Neuronal stem cell (in vitro differentiated cells): ENCODE measurements around the gene XKR7.
A peak's percentile ranks its signal among the peaks of the same experiment; 100 is the strongest.

Source experiments
- DNase-seq: peaks from one replicate; pipeline ENCODE4 v3.0.0-alpha.2; 2013; ENCODE audit warnings: low spot score
- H2AFZ ChIP-seq: one replicate; pipeline ENCODE4 v1.6.1; 2013; ENCODE audit warnings: mild to moderate bottlenecking, low read length, inconsistent platforms
- H2AK5ac ChIP-seq: 2 replicates; pipeline ENCODE4 v1.6.1; 2013; ENCODE audit warnings: low read depth, mild to moderate bottlenecking, inconsistent platforms, low read length, moderate library complexity, mixed read lengths
- H2BK120ac ChIP-seq: 2 replicates; pipeline ENCODE4 v1.6.1; 2013; ENCODE audit warnings: low read depth, mild to moderate bottlenecking, inconsistent platforms, low read length, moderate library complexity, mixed read lengths
- H2BK12ac ChIP-seq: one replicate; pipeline ENCODE4 v1.6.1; 2013; ENCODE audit warnings: low read length, inconsistent platforms
- H2BK15ac ChIP-seq: 2 replicates; pipeline ENCODE4 v1.6.1; 2013; ENCODE audit warnings: mild to moderate bottlenecking, low read length, inconsistent platforms, mixed read lengths
- H2BK5ac ChIP-seq: one replicate; pipeline ENCODE4 v1.6.1; 2013; ENCODE audit warnings: inconsistent platforms, mild to moderate bottlenecking, low read length, moderate library complexity
- H3K14ac ChIP-seq: one replicate; pipeline ENCODE4 v1.6.1; 2013; ENCODE audit warnings: low read length, inconsistent platforms
- H3K18ac ChIP-seq: 2 replicates; pipeline ENCODE4 v1.6.1; 2013; ENCODE audit warnings: low read length, inconsistent platforms
- H3K23ac ChIP-seq: 2 replicates; pipeline ENCODE4 v1.6.1; 2013; ENCODE audit warnings: low read depth, mild to moderate bottlenecking, mixed read lengths, low read length, inconsistent platforms; ENCODE audit not compliant: poor library complexity
- H3K27ac ChIP-seq: replicated peaks from 3 replicates; pipeline ENCODE4 v1.5.1; 2013; ENCODE audit warnings: low read length, inconsistent platforms
- H3K27me3 ChIP-seq, 3 experiments: 2 replicates each; pipeline ENCODE4 v1.6.1; 2013; ENCODE audit warnings: low read length in 3 of 3, mild to moderate bottlenecking in 2 of 3, inconsistent platforms in 1 of 3, low read depth in 1 of 3, mixed read lengths in 1 of 3, moderate library complexity in 1 of 3; ENCODE audit not compliant: control insufficient read depth in 3 of 3, insufficient read depth in 3 of 3
- H3K36me3 ChIP-seq, 2 donors: replicated peaks in 1 of 2; 2 replicates each; pipeline ENCODE4 v1.6.1; 2013; ENCODE audit warnings: low read length in 2 of 2; ENCODE audit not compliant: control insufficient read depth in 2 of 2, insufficient read depth in 2 of 2
- H3K4ac ChIP-seq: 2 replicates; pipeline ENCODE4 v1.6.1; 2013; ENCODE audit warnings: inconsistent platforms, mild to moderate bottlenecking, low read length, moderate library complexity
- H3K4me1 ChIP-seq, 2 donors: 1 replicate in 1 of 2; 2 replicates in 1 of 2; pipeline ENCODE4 v1.6.1; 2013; ENCODE audit warnings: low read length in 2 of 2, low read depth in 1 of 2; ENCODE audit not compliant: control insufficient read depth in 2 of 2, insufficient read depth in 1 of 2
- H3K4me2 ChIP-seq: one replicate; pipeline ENCODE4 v1.6.1; 2013; ENCODE audit warnings: mild to moderate bottlenecking, low read length, inconsistent platforms; ENCODE audit not compliant: insufficient read depth, poor library complexity, severe bottlenecking
- H3K4me3 ChIP-seq, 2 donors: 2 replicates each; pipeline ENCODE4 v1.5.1; 2013; ENCODE audit warnings: low read length in 2 of 2, mild to moderate bottlenecking in 2 of 2, inconsistent platforms in 1 of 2, moderate library complexity in 1 of 2
- H3K79me1 ChIP-seq: one replicate; pipeline ENCODE4 v1.6.1; 2013; ENCODE audit warnings: low read depth, mild to moderate bottlenecking, inconsistent platforms, low read length, moderate library complexity
- H3K9ac ChIP-seq: one replicate; pipeline ENCODE4 v1.6.1; 2013; ENCODE audit warnings: mild to moderate bottlenecking, low read depth, low read length, inconsistent platforms; ENCODE audit not compliant: poor library complexity
- H3K9me3 ChIP-seq, 2 donors: replicated peaks in 1 of 2; 2 replicates each; pipeline versions ENCODE3 to v1.6.1; 2013; ENCODE audit warnings: low read length in 2 of 2, mild to moderate bottlenecking in 2 of 2, inconsistent platforms in 1 of 2, low read depth in 1 of 2, mixed read lengths in 1 of 2, moderate library complexity in 1 of 2; ENCODE audit not compliant: control insufficient read depth in 2 of 2, insufficient read depth in 1 of 2
- H4K8ac ChIP-seq: one replicate; pipeline ENCODE4 v1.6.1; 2013; ENCODE audit warnings: low read depth, mild to moderate bottlenecking, inconsistent platforms, low read length, moderate library complexity
- H4K91ac ChIP-seq: one replicate; pipeline ENCODE4 v1.6.1; 2013; ENCODE audit warnings: low read length, low read depth, mild to moderate bottlenecking, inconsistent platforms; ENCODE audit not compliant: poor library complexity
- WGBS, 2 donors: extraction: QIAGEN DNeasy Blood & Tissue Kit; methylation state at CpG; one replicate each; pipeline ENCODE4 v1.1.7; 2013; ENCODE audit warnings: missing lambda C conversion rate in 2 of 2, mixed read lengths in 1 of 2; ENCODE audit not compliant: insufficient read length in 2 of 2, insufficient replicate concordance in 1 of 2; ENCODE audit errors: extremely low coverage in 2 of 2; 5-methylcytosine and 5-hydroxymethylcytosine counted together

The XKR7 gene

GRCh38 chr20:32019156-32019510 lies 51.2 kb downstream of the XKR7 start:
- peak; percentile 24 for DNase-seq
- H2AK5ac ChIP-seq: peak overlapping the region; percentile 21
- no peak overlapping the region for H3K14ac ChIP-seq
- peak overlapping the region; percentile 96 for H3K4me2 ChIP-seq
- no peak overlapping the region for H2BK15ac ChIP-seq
- H3K4me3 ChIP-seq: peak overlapping the region; percentile 52 to 87
- no peak overlapping the region for H4K91ac ChIP-seq
- H3K27me3 ChIP-seq: peaks cover 0 to 72% (median 16%) of the 10 kb centered on the region in 3 experiments
- peak overlapping the region; percentile 76 for H3K23ac ChIP-seq
- H3K4ac ChIP-seq: no peak overlapping the region
- peak overlapping the region; percentile 54 for H3K18ac ChIP-seq
- H2BK12ac ChIP-seq: no peak overlapping the region
- no peaks in the 10 kb centered on the region for H3K9me3 ChIP-seq
- H3K36me3 ChIP-seq: no peaks in the 10 kb centered on the region
- H2AFZ ChIP-seq: peak overlapping the region; percentile 95
- H3K79me1 ChIP-seq: no peaks in the 10 kb centered on the region
- peak overlapping the region; percentile 79 for H3K9ac ChIP-seq
- H3K27ac ChIP-seq: no peak overlapping the region
- no CpG with 5 or more reads among the region's 42 CpGs for WGBS, 2 donors
- H4K8ac ChIP-seq: no peak overlapping the region
- H2BK5ac ChIP-seq: peak overlapping the region; percentile 68
- H3K4me1 ChIP-seq: peaks cover 2 to 7% of the 10 kb centered on the region in 2 donors
- no peak overlapping the region for H2BK120ac ChIP-seq

DNA sequence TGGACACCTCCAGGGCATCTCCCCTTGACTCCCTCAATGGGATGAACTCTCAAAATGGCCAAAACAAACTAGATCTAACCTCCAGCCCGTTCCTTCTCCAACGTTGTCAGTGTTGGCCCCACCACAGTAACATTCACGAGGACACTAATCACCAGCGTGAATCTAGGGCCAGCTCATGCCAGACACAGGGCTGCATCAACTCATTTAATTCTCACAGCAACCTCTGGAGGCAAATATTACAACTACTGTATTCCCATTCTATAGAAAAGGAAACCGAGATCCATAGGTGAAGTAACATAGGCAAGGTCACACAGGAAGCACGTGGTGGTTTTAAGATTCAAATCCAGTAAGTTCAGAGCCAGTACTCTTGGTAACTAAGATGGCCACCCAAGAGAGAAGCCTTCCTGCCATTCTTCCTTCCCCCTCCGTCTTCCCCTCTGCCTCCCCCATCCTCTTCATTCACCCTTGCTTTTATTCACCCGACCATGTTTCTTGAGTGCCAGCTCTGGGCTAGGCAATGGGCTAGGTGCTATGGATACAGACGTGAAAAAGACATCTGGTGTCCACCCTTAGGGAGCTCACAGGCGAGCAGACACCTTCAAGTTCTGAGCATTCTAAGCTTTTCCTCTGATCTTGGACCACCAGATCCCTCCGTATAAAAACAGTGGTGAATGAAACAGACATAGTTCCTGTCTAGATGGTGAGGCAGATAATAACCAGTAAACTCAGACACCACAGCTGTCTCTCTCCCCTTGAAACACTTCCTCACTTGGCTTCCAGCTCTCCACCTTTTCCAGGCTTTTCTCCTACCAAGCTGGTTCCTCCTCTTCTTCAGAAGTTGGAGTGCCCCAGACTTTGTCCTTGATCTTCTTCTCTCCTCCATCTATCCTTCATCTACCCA lies 51.9 kb downstream of the XKR7 start:
- Histone ChIP-seq H2AFZ (no peak overlapping the region), H4K8ac (no peak overlapping the region), H2BK120ac (no peak overlapping the region), H2BK15ac (no peak overlapping the region), H2BK5ac (no peak overlapping the region), H3K14ac (no peak overlapping the region), H3K79me1 (no peaks in the 10 kb centered on the region), H3K27me3 (peaks cover 0 to 66% (median 16%) of the 10 kb centered on the region in 3 experiments), H3K9me3 (no peaks in the 10 kb centered on the region), H3K27ac (no peak overlapping the region), H3K4me1 (peaks cover 2 to 7% of the 10 kb centered on the region in 2 donors), H3K9ac (no peak overlapping the region), H3K36me3 (no peaks in the 10 kb centered on the region), H3K23ac (no peak overlapping the region), H3K4ac (peak overlapping the region; percentile 60), H2BK12ac (no peak overlapping the region), H2AK5ac (peak overlapping the region; percentile 21), H3K4me2 (peak overlapping the region; percentile 46), H3K4me3 (peak overlapping the region; percentile 27 to 52), H3K18ac (peak overlapping the region; percentile 62), H4K91ac (no peak overlapping the region)
- WGBS, 2 donors: no CpG with 5 or more reads among the region's 11 CpGs
- no peak for DNase-seq

DNA sequence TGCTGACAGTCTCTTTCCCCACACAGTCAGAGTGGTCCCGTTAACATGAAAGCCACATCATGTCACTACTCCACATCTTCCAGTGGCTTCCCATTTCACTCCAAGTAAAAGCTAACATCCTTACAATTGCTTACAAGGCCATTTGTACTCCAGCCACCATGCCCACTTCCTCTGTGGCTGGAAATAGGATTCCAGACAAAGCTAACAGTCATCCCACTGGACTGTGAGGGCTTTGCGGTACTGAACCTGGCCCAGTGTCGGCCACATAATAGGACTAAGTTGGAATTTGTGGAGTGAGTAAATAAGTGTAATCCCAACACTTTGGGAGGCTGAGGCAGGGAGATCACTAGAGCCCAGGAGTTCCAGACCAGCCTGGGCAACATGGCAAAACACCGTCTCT lies 53.1 kb downstream of the XKR7 start:
- Histone ChIP-seq H3K36me3 (no peaks in the 10 kb centered on the region), H3K79me1 (no peaks in the 10 kb centered on the region), H3K14ac (no peak overlapping the region), H3K4ac (no peak overlapping the region), H4K91ac (no peak overlapping the region), H3K9me3 (no peaks in the 10 kb centered on the region), H4K8ac (no peak overlapping the region), H3K27ac (no peak overlapping the region), H3K4me1 (peaks cover 2 to 7% of the 10 kb centered on the region in 2 donors), H2AK5ac (no peak overlapping the region), H2BK12ac (no peak overlapping the region), H3K4me2 (no peak overlapping the region), H3K9ac (no peak overlapping the region), H3K18ac (no peak overlapping the region), H2BK120ac (no peak overlapping the region), H3K27me3 (peaks cover 0 to 63% (median 16%) of the 10 kb centered on the region in 3 experiments), H3K4me3 (no peak overlapping the region), H2AFZ (no peak overlapping the region), H2BK5ac (no peak overlapping the region), H2BK15ac (no peak overlapping the region), H3K23ac (no peak overlapping the region)
- no CpG with 5 or more reads among the region's 4 CpGs for WGBS, 2 donors
- no peak for DNase-seq

GRCh38 chr20:32024683-32025295 lies 56.8 kb downstream of the XKR7 start:
- Histone ChIP-seq H3K36me3 (no peaks in the 10 kb centered on the region), H4K91ac (no peak overlapping the region), H3K4me2 (no peak overlapping the region), H3K9ac (no peak overlapping the region), H2AFZ (no peak overlapping the region), H3K9me3 (no peaks in the 10 kb centered on the region), H3K79me1 (no peaks in the 10 kb centered on the region), H3K27ac (no peak overlapping the region), H3K4ac (no peak overlapping the region), H3K23ac (no peak overlapping the region), H2BK5ac (no peak overlapping the region), H3K27me3 (peaks cover 0 to 55% (median 3%) of the 10 kb centered on the region in 3 experiments), H3K4me3 (no peak overlapping the region), H2BK15ac (no peak overlapping the region), H4K8ac (no peak overlapping the region), H3K4me1 (peaks cover 0 to 4% of the 10 kb centered on the region in 2 donors), H2BK120ac (no peak overlapping the region), H2AK5ac (no peak overlapping the region), H2BK12ac (no peak overlapping the region), H3K18ac (no peak overlapping the region), H3K14ac (no peak overlapping the region)
- WGBS, 2 donors: no CpG with 5 or more reads among the region's 6 CpGs
- no peak for DNase-seq
